NCI-H774 (cell line): ENCODE results near the gene MAGI1.

Source experiments
- DNase-seq: peaks from one replicate; lab custom pipeline; 2025; lab: John Stamatoyannopoulos, UW

Gene MAGI1

GRCh38 chr3:65409176-65409569 lies 629.5 kb downstream of the MAGI1 start:
- no peak for DNase-seq

GRCh38 chr3:65408531-65409175 lies 630.1 kb downstream of the MAGI1 start:
- DNase-seq, result no peak

- DNase-seq, result no peak
Observed at GRCh38 chr3:65406470-65406869, 632.2 kb downstream of the MAGI1 start.

- no peak for DNase-seq
Observed at GRCh38 chr3:65402597-65402996, 636.1 kb downstream of the MAGI1 start.

- DNase-seq, result no peak
Observed at GRCh38 chr3:65401359-65402305, 637.1 kb downstream of the MAGI1 start.

- no peak for DNase-seq
Observed at GRCh38 chr3:65400899-65401298, 637.8 kb downstream of the MAGI1 start.

- no peak for DNase-seq
Observed at GRCh38 chr3:65398953-65399352, 639.8 kb downstream of the MAGI1 start.

GRCh38 chr3:65396078-65396477 lies 642.6 kb downstream of the MAGI1 start:
- DNase-seq, result no peak

GRCh38 chr3:65391068-65391467 lies 647.6 kb downstream of the MAGI1 start:
- no peak for DNase-seq

- DNase-seq, result no peak
Observed at GRCh38 chr3:65385805-65386204, 652.9 kb downstream of the MAGI1 start.

GRCh38 chr3:65381496-65382010 lies 657.2 kb downstream of the MAGI1 start:
- no peak for DNase-seq

GRCh38 chr3:65379223-65379622 lies 659.5 kb downstream of the MAGI1 start:
- no peak for DNase-seq

GRCh38 chr3:65377637-65378036 lies 661.1 kb downstream of the MAGI1 start:
- no peak for DNase-seq

GRCh38 chr3:65376426-65376825 lies 662.3 kb downstream of the MAGI1 start:
- no peak for DNase-seq

GRCh38 chr3:65371053-65371452 lies 667.7 kb downstream of the MAGI1 start:
- DNase-seq, result no peak

GRCh38 chr3:65368866-65369265 lies 669.9 kb downstream of the MAGI1 start:
- DNase-seq, result no peak

- DNase-seq, result no peak
Observed at GRCh38 chr3:65362688-65363087, 676.0 kb downstream of the MAGI1 start.

GRCh38 chr3:65361448-65361847 lies 677.3 kb downstream of the MAGI1 start:
- DNase-seq, result no peak

GRCh38 chr3:65356331-65357248 lies 682.1 kb downstream of the MAGI1 start:
- no peak for DNase-seq

GRCh38 chr3:65354880-65355279 lies 683.8 kb downstream of the MAGI1 start:
- no peak for DNase-seq

GRCh38 chr3:65352951-65353350 lies 685.8 kb downstream of the MAGI1 start:
- no peak for DNase-seq

GRCh38 chr3:65351753-65352152 lies 687.0 kb downstream of the MAGI1 start:
- no peak for DNase-seq
